Activated CD8-positive, alpha-beta T cell treated with anti-CD3 and anti-CD28 coated beads for 36 hours (primary cell): ENCODE results near the gene ALDH1A2. TPM values are rescaled to one million over a fixed set of nuclear protein-coding genes. Genes with fewer than 3 reads are reported as not detected.

ENCODE experiments used
- ATAC-seq: fragments of 200-7000 bp; cut with Tn5 transposase; one replicate; pipeline ENCODE4 v1.10.0; 2021; ENCODE audit warnings: mild to moderate bottlenecking, moderate library complexity
- CTCF ChIA-PET: fragments of 350-600 bp; sonication (Branson Sonifier 250); formaldehyde crosslinking; loops from one replicate; lab custom pipeline; 2021; ENCODE audit warnings: antibody characterized with exemption; lab: Charles Lee
- POLR2A ChIA-PET: fragments of 350-600 bp; sonication (Branson Sonifier 250); formaldehyde crosslinking; loops from one replicate; lab custom pipeline; 2021; ENCODE audit warnings: antibody characterized with exemption; lab: Charles Lee
- DNase-seq: peaks from one replicate; pipeline ENCODE4 v3.0.0-alpha.2; 2020
- H3K27ac Mint-ChIP-seq: one replicate; pipeline ENCODE4 v1.8.0; 2021; ENCODE audit warnings: mild to moderate bottlenecking, mixed read lengths
- H3K27me3 Mint-ChIP-seq: one replicate; pipeline ENCODE4 v1.8.0; 2021; ENCODE audit warnings: mixed read lengths
- H3K36me3 Mint-ChIP-seq: one replicate; pipeline ENCODE4 v1.8.0; 2021; ENCODE audit warnings: low read depth, mixed read lengths
- H3K4me1 Mint-ChIP-seq: one replicate; pipeline ENCODE4 v1.8.0; 2021; ENCODE audit warnings: low read depth, mixed read lengths
- H3K4me3 Mint-ChIP-seq: one replicate; pipeline ENCODE4 v1.8.0; 2021; ENCODE audit warnings: mild to moderate bottlenecking, moderate library complexity, mixed read lengths
- H3K9me3 Mint-ChIP-seq: one replicate; pipeline ENCODE4 v1.8.0; 2021; ENCODE audit warnings: mixed read lengths
- intact Hi-C: fragments of 100-400 bp; cut with micrococcal nuclease; formaldehyde crosslinking; loops from one replicate; pipeline ENCODE4 v1.10.0; 2022
- total RNA-seq, 2 experiments: library from RNA; stranded (reverse); gene quantifications; one replicate each; pipeline ENCODE4 v1.2.3, GENCODE V29; 2021
- TF ChIP-seq, protein P1 (sequence below): fragments of 200-600 bp; IDR thresholded peaks from one replicate; pipeline ENCODE4 v1.8.0; 2022; ENCODE audit warnings: antibody characterized with exemption, mild to moderate bottlenecking

The ALDH1A2 gene
- total RNA-seq, 2 experiments from 2014 or later = 0.47 to 1.4 TPM

DNA sequence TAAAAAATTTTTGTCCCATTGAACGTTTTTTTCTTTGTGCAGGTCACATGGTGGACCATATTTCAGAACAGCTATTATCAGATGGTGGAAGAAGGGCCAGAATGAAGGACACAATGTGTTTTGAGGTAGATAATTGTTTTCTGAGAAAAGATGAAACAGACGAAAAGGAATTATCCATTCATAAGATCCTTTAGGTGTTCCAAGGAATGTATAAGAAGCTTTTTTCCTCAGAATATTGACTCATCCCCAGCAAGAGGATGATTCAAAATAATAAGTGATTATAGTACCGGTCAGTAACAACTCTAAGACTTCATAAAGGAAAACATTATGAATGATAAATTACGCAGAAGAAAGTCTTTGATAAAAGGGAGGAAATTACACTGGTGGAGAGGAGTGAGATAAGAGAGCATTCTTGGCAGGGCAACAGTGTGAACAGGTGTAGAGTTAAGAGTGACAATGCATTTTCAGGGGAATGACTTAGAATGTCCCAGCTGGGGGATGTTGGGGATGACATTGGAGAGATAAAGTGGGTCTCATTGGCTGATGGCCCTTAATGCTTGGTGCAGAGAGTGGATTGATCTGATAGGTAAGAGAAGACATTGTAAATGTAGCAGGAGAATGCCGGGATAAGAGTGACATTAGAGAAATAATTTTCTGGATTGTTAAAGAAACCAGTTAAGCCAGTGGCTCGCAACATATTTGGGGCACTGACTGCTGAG is 45.6 kb upstream of the ALDH1A2 start:
- TF ChIP-seq, protein P1, sequence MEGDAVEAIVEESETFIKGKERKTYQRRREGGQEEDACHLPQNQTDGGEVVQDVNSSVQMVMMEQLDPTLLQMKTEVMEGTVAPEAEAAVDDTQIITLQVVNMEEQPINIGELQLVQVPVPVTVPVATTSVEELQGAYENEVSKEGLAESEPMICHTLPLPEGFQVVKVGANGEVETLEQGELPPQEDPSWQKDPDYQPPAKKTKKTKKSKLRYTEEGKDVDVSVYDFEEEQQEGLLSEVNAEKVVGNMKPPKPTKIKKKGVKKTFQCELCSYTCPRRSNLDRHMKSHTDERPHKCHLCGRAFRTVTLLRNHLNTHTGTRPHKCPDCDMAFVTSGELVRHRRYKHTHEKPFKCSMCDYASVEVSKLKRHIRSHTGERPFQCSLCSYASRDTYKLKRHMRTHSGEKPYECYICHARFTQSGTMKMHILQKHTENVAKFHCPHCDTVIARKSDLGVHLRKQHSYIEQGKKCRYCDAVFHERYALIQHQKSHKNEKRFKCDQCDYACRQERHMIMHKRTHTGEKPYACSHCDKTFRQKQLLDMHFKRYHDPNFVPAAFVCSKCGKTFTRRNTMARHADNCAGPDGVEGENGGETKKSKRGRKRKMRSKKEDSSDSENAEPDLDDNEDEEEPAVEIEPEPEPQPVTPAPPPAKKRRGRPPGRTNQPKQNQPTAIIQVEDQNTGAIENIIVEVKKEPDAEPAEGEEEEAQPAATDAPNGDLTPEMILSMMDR = no peak
- H3K36me3 Mint-ChIP-seq = no peaks in the 10 kb centered on the region

DNA sequence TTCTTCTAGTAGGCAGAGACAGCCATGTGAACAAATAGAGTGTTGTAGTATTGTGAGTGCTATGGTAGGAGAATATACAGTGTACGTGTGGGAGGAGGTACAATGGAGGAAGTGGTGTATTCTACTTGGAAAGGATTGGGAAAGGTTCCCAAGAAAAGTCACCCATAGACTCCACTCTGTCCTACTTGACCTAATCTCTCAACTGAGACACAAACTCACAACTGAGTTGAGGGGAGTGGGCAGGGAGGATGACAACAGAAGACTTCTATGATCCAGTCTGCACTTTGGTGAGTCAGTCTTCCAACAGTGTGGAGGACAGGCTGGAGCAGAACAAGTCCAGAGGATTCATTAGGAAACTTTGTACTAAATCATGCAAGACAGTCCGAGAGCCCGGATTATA is 43.9 kb upstream of the ALDH1A2 start:
- TF ChIP-seq, protein P1 = no peak
- Mint-ChIP-seq H3K27ac (no peak overlapping the region), H3K4me1 (no peaks in the 10 kb centered on the region), H3K27me3 (peaks cover 17% of the 10 kb centered on the region), H3K4me3 (no peak overlapping the region), H3K36me3 (no peaks in the 10 kb centered on the region), H3K9me3 (no peaks in the 10 kb centered on the region)
- intact Hi-C loops = no loop called here
- ChIA-PET POLR2A (no interaction called here), CTCF (no interaction called here)
- DNase-seq = no peak
- ATAC-seq = no peak

More for the DNA sequence above, 45.6 kb upstream of the ALDH1A2 start:
- Mint-ChIP-seq H3K4me1 (no peaks in the 10 kb centered on the region), H3K27me3 (peaks cover 17% of the 10 kb centered on the region), H3K9me3 (no peaks in the 10 kb centered on the region), H3K27ac (no peak overlapping the region), H3K4me3 (no peak overlapping the region)
- ATAC-seq (no peak), DNase-seq (no peak)
- ChIA-PET POLR2A (no interaction called here), CTCF (no interaction called here)
- intact Hi-C loops = no loop called here

DNA sequence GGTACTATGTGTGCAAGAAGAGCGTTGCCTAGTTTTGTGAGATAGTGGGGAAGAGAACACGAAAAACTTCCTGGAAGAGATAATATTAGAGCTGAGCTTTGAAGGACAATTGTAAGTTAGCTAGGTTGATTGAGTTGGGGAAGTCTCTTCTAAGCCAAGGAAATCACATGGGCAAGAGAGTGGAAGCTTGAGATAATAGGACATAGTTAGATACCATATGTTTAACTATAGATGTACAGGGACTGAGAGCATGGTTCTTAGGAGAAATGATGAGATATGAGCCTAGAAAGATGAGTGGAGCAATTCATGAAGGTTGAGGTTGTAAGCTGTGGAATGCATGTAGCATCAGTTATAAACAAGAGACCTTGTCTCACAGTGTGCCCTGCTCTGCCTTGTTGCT is 42.6 kb upstream of the ALDH1A2 start:
- Mint-ChIP-seq H3K4me3 (no peak overlapping the region), H3K27ac (no peak overlapping the region), H3K27me3 (peaks cover 20% of the 10 kb centered on the region), H3K9me3 (no peaks in the 10 kb centered on the region), H3K36me3 (no peaks in the 10 kb centered on the region), H3K4me1 (no peaks in the 10 kb centered on the region)
- TF ChIP-seq, protein P1 = no peak
- intact Hi-C loops = no loop called here
- ATAC-seq (no peak), DNase-seq (no peak)
- CTCF ChIA-PET = no interaction called here
- POLR2A ChIA-PET = no interaction called here

DNA sequence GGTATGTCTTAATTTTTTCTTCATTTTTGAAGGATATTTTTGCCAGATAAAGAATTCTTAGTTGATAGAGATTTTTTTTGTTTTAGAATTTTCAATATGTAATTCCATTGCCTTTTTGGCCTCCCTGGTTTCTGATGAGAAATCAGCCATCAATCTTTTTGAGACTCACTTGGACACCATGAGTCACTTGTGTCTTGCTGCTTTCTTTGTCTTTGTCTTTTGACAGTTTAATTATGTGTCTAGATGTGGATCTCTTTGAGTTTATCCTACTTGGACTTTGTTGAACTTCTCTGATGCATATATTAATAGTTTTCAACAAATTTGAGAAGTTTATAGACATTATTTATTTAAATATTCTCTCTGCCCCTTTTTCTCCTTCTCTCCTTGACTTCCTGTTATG is 38.0 kb upstream of the ALDH1A2 start:
- TF ChIP-seq, protein P1 = no peak
- Mint-ChIP-seq H3K4me1 (no peaks in the 10 kb centered on the region), H3K4me3 (no peak overlapping the region), H3K27ac (no peak overlapping the region), H3K27me3 (peaks cover 41% of the 10 kb centered on the region), H3K9me3 (no peaks in the 10 kb centered on the region), H3K36me3 (no peaks in the 10 kb centered on the region)
- POLR2A ChIA-PET = no interaction called here
- ATAC-seq = no peak
- CTCF ChIA-PET = interaction anchor here (1.5 kb wide), 1 partner anchor 37 kb away, joined by 5 read pairs; no protein-coding TSS in a partner anchor
- no peak for DNase-seq
- intact Hi-C loops = no loop called here

DNA sequence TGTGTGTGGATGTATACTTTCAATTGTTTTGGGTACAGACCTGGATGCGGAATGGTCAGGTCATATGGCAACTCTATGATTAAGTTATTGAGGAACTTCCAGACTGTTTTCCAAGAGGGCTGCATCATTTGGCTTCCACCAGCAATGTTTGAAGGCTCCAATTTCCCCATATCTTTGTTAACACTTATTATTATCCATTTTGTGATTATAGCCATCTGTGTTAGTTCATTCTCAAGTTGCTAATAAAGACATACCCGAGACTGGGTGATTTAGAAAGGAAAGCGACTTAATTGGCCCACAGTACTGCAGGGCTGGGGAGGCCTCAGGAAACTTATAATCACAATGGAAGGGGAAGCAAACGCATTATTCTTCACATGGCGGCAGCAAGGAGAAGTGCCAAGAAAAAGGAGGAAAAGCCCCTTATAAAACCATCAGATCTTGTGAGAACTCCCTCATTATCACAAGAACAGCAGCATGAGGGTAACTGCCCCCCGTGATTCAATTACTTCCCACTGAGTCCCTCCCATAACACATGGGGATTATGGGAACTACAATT is 31.1 kb upstream of the ALDH1A2 start:
- H3K27ac Mint-ChIP-seq = no peak overlapping the region
- TF ChIP-seq, protein P1 = no peak
- POLR2A ChIA-PET = interaction anchor here (0.6 kb wide), 1 partner anchor 569 kb away, joined by 4 read pairs; no protein-coding TSS in a partner anchor
- CTCF ChIA-PET = no interaction called here
- H3K27me3 Mint-ChIP-seq = peaks cover 22% of the 10 kb centered on the region
- intact Hi-C loops = no loop called here
- no peaks in the 10 kb centered on the region for H3K4me1 Mint-ChIP-seq
- no peak overlapping the region for H3K4me3 Mint-ChIP-seq
- no peak for ATAC-seq
- H3K9me3 Mint-ChIP-seq = peaks cover 2% of the 10 kb centered on the region
- DNase-seq = no peak
- no peaks in the 10 kb centered on the region for H3K36me3 Mint-ChIP-seq
